ENCODE results near the gene SLC16A12. TPM values are rescaled to one million over a fixed set of nuclear protein-coding genes. Genes with fewer than 3 reads are reported as not detected.
A peak's percentile ranks its signal among the peaks of the same experiment; 100 is the strongest.

Gene SLC16A12
- total RNA-seq, 1 experiment from 2014 or later, result 0.09 TPM

- no peak for DNase-seq (ENCODE audit: unreplicated experiment)
- BruUV-seq (replicated peaks), result no TSS peak
- intact Hi-C loops (cut with micrococcal nuclease), result no loop called here
- H3K4me1 Mint-ChIP-seq (ENCODE audit: insufficient read depth, unreplicated experiment), result peaks cover 61% of the 10 kb centered on the region
- no peaks in the 10 kb centered on the region for H3K27me3 Mint-ChIP-seq (ENCODE audit: insufficient read depth, unreplicated experiment)
- H3K9me3 Mint-ChIP-seq (ENCODE audit: unreplicated experiment), result no peaks in the 10 kb centered on the region
- peak overlapping the region; percentile 99 for H3K27ac Mint-ChIP-seq (ENCODE audit: low read depth, unreplicated experiment)
- no peak for TF ChIP-seq CTCF (IDR thresholded peaks at IDR 0.05; ENCODE audit: unreplicated experiment)
- ChIA-PET CTCF (interaction anchor here (0.5 to 0.9 kb wide), 3 partner anchors 39 to 262 kb away, joined by 3 read pairs; no protein-coding TSS in a partner anchor), POLR2A (interaction anchor here (0.8 to 5.0 kb wide), 14 partner anchors 9 to 164 kb away, joined by 3 to 30 read pairs (median 6); no protein-coding TSS in a partner anchor)
- H3K4me3 Mint-ChIP-seq (ENCODE audit: unreplicated experiment), result no peak overlapping the region
- H3K36me3 Mint-ChIP-seq (ENCODE audit: insufficient read depth, unreplicated experiment), result peaks cover 6% of the 10 kb centered on the region
Measured at GRCh38 chr10:89479771-89480446, 55.5 kb downstream of the SLC16A12 start.

GRCh38 chr10:89478739-89479654 is 56.4 kb downstream of the SLC16A12 start:
- H3K4me3 Mint-ChIP-seq (ENCODE audit: unreplicated experiment), result no peak overlapping the region
- TF ChIP-seq CTCF (IDR thresholded peaks at IDR 0.05; ENCODE audit: unreplicated experiment), result no peak
- peaks cover 65% of the 10 kb centered on the region for H3K4me1 Mint-ChIP-seq (ENCODE audit: insufficient read depth, unreplicated experiment)
- CTCF ChIA-PET, result interaction anchor here (0.7 to 1.1 kb wide), 4 partner anchors 40 to 261 kb away, joined by 3 read pairs; no protein-coding TSS in a partner anchor
- no peaks in the 10 kb centered on the region for H3K27me3 Mint-ChIP-seq (ENCODE audit: insufficient read depth, unreplicated experiment)
- no peak for DNase-seq (ENCODE audit: unreplicated experiment)
- peak overlapping the region; percentile 99 for H3K27ac Mint-ChIP-seq (ENCODE audit: low read depth, unreplicated experiment)
- H3K36me3 Mint-ChIP-seq (ENCODE audit: insufficient read depth, unreplicated experiment), result peaks cover 6% of the 10 kb centered on the region
- POLR2A ChIA-PET, result interaction anchor here (0.7 to 5.0 kb wide), 11 partner anchors 9 to 1687 kb away, joined by 3 to 30 read pairs (median 7); no protein-coding TSS in a partner anchor
- H3K9me3 Mint-ChIP-seq (ENCODE audit: unreplicated experiment), result no peaks in the 10 kb centered on the region
- intact Hi-C loops (cut with micrococcal nuclease), result no loop called here
- no TSS peak for BruUV-seq (replicated peaks)

- Mint-ChIP-seq H3K4me3 (ENCODE audit: unreplicated experiment) (no peak overlapping the region), H3K27me3 (ENCODE audit: insufficient read depth, unreplicated experiment) (no peaks in the 10 kb centered on the region), H3K9me3 (ENCODE audit: unreplicated experiment) (no peaks in the 10 kb centered on the region), H3K4me1 (ENCODE audit: insufficient read depth, unreplicated experiment) (peaks cover 68% of the 10 kb centered on the region), H3K27ac (ENCODE audit: low read depth, unreplicated experiment) (peak overlapping the region; percentile 99), H3K36me3 (ENCODE audit: insufficient read depth, unreplicated experiment) (peaks cover 6% of the 10 kb centered on the region)
- ChIA-PET POLR2A (interaction anchor here (0.7 to 5.0 kb wide), 5 partner anchors 8 to 1688 kb away, joined by 3 to 25 read pairs (median 22); no protein-coding TSS in a partner anchor), CTCF (interaction anchor here (0.7 to 1.1 kb wide), 3 partner anchors 12 to 87 kb away, joined by 3 read pairs; no protein-coding TSS in a partner anchor)
- peak; percentile 41 for DNase-seq (ENCODE audit: unreplicated experiment)
- no peak for TF ChIP-seq CTCF (IDR thresholded peaks at IDR 0.05; ENCODE audit: unreplicated experiment)
- intact Hi-C loops (cut with micrococcal nuclease), result no loop called here
- no TSS peak for BruUV-seq (replicated peaks)
Measured at GRCh38 chr10:89478085-89478738, 57.2 kb downstream of the SLC16A12 start.

All from MCF 10A (cell line).